ENCODE data around the gene CYYR1.

The CYYR1 gene

DNA sequence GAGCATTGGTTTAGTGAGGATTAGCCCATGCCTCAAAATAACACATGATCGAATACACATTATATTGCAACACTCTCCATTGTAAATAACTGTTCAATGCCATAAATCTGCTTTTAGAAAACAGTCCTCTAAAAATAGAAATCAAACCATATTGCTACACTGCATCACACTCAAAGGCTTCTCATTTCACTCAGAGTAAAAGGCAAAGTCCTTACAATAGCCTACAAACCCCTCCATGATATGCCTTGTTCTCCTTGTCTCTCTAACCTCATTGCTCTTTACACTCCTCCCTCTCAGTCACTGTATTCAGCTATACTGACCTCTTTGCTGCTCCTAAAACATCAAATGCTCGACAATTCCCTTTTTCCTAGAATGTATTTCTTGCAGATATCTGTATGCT, 64.2 kb downstream of the CYYR1 start:
- ChIA-PET CTCF (interaction anchor here (1.4 kb wide), 1 partner anchor 15 kb away, joined by 4 read pairs; no protein-coding TSS in a partner anchor), POLR2A (no interaction called here)
- no peak for TF ChIP-seq CTCF (IDR thresholded peaks at IDR 0.05; ENCODE audit: control extremely low read depth, extremely low read depth, low read depth, missing control alignments)
- DNase-seq (ENCODE audit: extremely low spot score), result no peak

- no peak for DNase-seq (ENCODE audit: extremely low spot score)
- CTCF ChIA-PET, result interaction anchor here (1.6 to 2.5 kb wide), 2 partner anchors 10 to 12 kb away, joined by 3 to 7 read pairs; no protein-coding TSS in a partner anchor
- TF ChIP-seq CTCF (IDR thresholded peaks at IDR 0.05; ENCODE audit: control extremely low read depth, extremely low read depth, low read depth, missing control alignments), result no peak
- POLR2A ChIA-PET, result no interaction called here
These were observed 66.1 kb downstream of the CYYR1 start for GRCh38 chr21:26506956-26507355.

GRCh38 chr21:26505211-26505610, 67.9 kb downstream of the CYYR1 start:
- POLR2A ChIA-PET, result no interaction called here
- TF ChIP-seq CTCF (IDR thresholded peaks at IDR 0.05; ENCODE audit: control extremely low read depth, extremely low read depth, low read depth, missing control alignments), result no peak
- CTCF ChIA-PET, result interaction anchor here (1.0 kb wide), 1 partner anchor 17 kb away, joined by 3 read pairs; no protein-coding TSS in a partner anchor
- DNase-seq (ENCODE audit: extremely low spot score), result no peak

GRCh38 chr21:26503414-26503813, 69.7 kb downstream of the CYYR1 start:
- TF ChIP-seq CTCF (IDR thresholded peaks at IDR 0.05; ENCODE audit: control extremely low read depth, extremely low read depth, low read depth, missing control alignments), result no peak
- ChIA-PET CTCF (no interaction called here), POLR2A (no interaction called here)
- DNase-seq (ENCODE audit: extremely low spot score), result no peak

- DNase-seq (ENCODE audit: extremely low spot score), result no peak
- ChIA-PET POLR2A (no interaction called here), CTCF (no interaction called here)
- no peak for TF ChIP-seq CTCF (IDR thresholded peaks at IDR 0.05; ENCODE audit: control extremely low read depth, extremely low read depth, low read depth, missing control alignments)
These were observed 71.5 kb downstream of the CYYR1 start for GRCh38 chr21:26501495-26502021.

DNA sequence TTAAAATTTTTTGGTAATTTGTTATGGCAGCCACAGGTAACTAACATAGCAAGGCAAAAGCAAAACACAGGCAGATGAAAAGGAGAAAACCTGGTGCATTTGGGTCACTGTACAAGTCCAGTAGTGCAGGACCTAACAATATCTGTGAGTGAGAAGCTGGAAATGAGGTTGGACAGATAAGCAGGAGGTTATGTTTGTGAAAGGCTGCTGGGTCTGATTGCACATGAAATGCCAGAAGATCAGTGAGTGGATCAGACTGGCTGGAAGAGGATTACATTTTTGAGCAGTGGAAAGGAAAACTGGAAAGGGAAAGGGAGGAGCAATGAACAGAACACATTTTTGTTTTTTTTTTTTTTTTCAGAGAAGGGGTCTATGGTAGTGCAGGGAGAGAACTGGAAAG, 73.6 kb downstream of the CYYR1 start:
- no peak for DNase-seq (ENCODE audit: extremely low spot score)
- ChIA-PET CTCF (no interaction called here), POLR2A (no interaction called here)
- TF ChIP-seq CTCF (IDR thresholded peaks at IDR 0.05; ENCODE audit: control extremely low read depth, extremely low read depth, low read depth, missing control alignments), result no peak

All from GM10248 (cell line).